Right ventricle myocardium superior (tissue), 1 donor: Measurements from ENCODE around the gene DYSF. TPM values are rescaled to one million over a fixed set of nuclear protein-coding genes. Genes with fewer than 3 reads are reported as not detected.
A peak's percentile ranks its signal among the peaks of the same experiment; 100 is the strongest.

Experiments used
- ATAC-seq: fragments of 200-7000 bp; cut with Tn5 transposase; one replicate; pipeline ENCODE4 v1.9.1; 2020; ENCODE audit warnings: mild to moderate bottlenecking; ENCODE audit not compliant: poor library complexity
- DNase-seq: peaks from one replicate; pipeline ENCODE4 v3.0.0-alpha.2; 2020
- intact Hi-C: fragments of 100-400 bp; cut with DNase I; formaldehyde crosslinking; loops from one replicate; pipeline ENCODE4 v1.11.2; 2022
- total RNA-seq: library from RNA; stranded (reverse); fragmentation: NEBNext Ultra II Directional; extraction: Animal tissue kit (Norgen Biotek cat#: 25700); gene quantifications from one replicate; pipeline ENCODE4 v1.2.1, GENCODE V29; 2021
- donor health status: DM: no; HTN: yes; CAD: no; lungs with severe emphysema.

The DYSF gene
- total RNA-seq, 1 donor from 2014 or later, result 45.8 TPM

GRCh38 chr2:71684226-71685072 is 231.1 kb downstream of the DYSF start:
- intact Hi-C loops, result no loop called here
- ATAC-seq, result no peak
- DNase-seq, result peak; percentile 41

GRCh38 chr2:71685073-71685848 is 231.9 kb downstream of the DYSF start:
- intact Hi-C loops, result no loop called here
- ATAC-seq (peak; percentile 64), DNase-seq (peak; percentile 53)

- no peak for ATAC-seq
- intact Hi-C loops, result no loop called here
- peak; percentile 13 for DNase-seq
Measured at GRCh38 chr2:71685941-71686611, 232.7 kb downstream of the DYSF start.

- intact Hi-C loops, result no loop called here
- no peak for ATAC-seq
- DNase-seq, result no peak
Measured at GRCh38 chr2:71686781-71687180, 233.4 kb downstream of the DYSF start.

GRCh38 chr2:71687412-71687811 is 234.1 kb downstream of the DYSF start:
- ATAC-seq (no peak), DNase-seq (peak; percentile 17)
- intact Hi-C loops, result no loop called here

- intact Hi-C loops, result no loop called here
- DNase-seq (peak; percentile 15), ATAC-seq (no peak)
Measured at GRCh38 chr2:71688530-71688929, 235.2 kb downstream of the DYSF start.

GRCh38 chr2:71689393-71689792 is 236.0 kb downstream of the DYSF start:
- peak; percentile 65 for ATAC-seq
- intact Hi-C loops, result no loop called here
- peak; percentile 52 for DNase-seq

GRCh38 chr2:71689968-71690834 is 236.8 kb downstream of the DYSF start:
- DNase-seq, result peak; percentile 31
- intact Hi-C loops, result no loop called here
- ATAC-seq, result no peak

- ATAC-seq, result no peak
- intact Hi-C loops, result no loop called here
- DNase-seq, result peak; percentile 30
Measured at GRCh38 chr2:71690876-71691475, 237.6 kb downstream of the DYSF start.

- no peak for ATAC-seq
- peak; percentile 37 for DNase-seq
- intact Hi-C loops, result no loop called here
Measured at GRCh38 chr2:71691747-71692441, 238.5 kb downstream of the DYSF start.

- DNase-seq (peak; percentile 31), ATAC-seq (no peak)
- intact Hi-C loops, result no loop called here
Measured at GRCh38 chr2:71692621-71693277, 239.4 kb downstream of the DYSF start.

- intact Hi-C loops, result no loop called here
- peak; percentile 16 for DNase-seq
- no peak for ATAC-seq
Measured at GRCh38 chr2:71693286-71694270, 240.2 kb downstream of the DYSF start.

- ATAC-seq (no peak), DNase-seq (no peak)
- intact Hi-C loops, result no loop called here
Measured at GRCh38 chr2:71694501-71695234, 241.3 kb downstream of the DYSF start.

GRCh38 chr2:71695235-71696120 is 242.1 kb downstream of the DYSF start:
- DNase-seq (peak; percentile 22), ATAC-seq (no peak)
- intact Hi-C loops, result no loop called here
